Measurements from ENCODE around the gene ZFAND3.
"Not testable (repeated sequence)": the region's sequence is repeated elsewhere in the genome, so short reads cannot be mapped to it uniquely, and the experiment has no call there.

Gene ZFAND3

DNA sequence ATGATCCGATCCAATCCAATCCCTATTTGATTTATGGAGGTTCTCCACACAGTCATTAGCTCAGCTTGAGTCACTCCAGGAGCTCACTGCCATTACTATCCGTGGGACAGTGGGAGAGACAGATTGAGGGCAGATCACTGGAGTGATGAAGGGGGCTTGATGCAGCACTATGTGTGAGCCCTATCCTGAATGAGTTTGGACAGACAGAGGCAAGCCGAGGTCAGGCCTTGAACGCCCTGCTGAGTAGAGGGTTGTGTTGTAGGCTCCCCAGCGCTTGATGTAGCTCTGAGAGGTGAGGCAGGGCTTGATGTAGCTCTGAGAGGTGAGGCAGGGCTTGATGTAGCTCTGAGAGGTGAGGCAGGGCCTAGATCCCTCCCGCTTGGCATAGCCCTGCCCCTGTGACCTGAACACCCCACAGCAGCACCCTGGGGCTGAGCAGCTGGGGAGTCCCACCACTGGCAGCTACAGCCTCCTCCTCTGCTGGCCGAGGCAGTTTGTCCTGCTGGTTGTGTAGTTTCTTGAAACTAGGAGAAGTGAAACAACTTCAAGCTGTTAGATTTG is 58.7 kb downstream of the ZFAND3 start:
- DNase-seq: no peak
- intact Hi-C loops (cut with DNase I): no loop called here

DNA sequence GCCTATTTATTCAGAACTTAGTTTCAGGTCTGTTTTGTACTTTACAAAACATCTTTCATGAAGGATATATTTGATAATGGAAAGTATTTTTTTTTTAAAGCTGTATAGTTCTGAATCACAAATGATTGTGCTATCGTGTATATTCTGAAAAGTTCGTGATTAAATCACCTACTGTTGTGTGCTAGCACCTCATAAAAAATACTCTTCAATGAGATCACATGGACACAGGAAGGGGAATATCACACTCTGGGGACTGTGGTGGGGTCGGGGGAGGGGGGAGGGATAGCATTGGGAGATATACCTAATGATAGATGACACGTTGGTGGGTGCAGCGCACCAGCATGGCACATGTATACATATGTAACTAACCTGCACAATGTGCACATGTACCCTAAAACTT is 61.1 kb downstream of the ZFAND3 start:
- DNase-seq; intact Hi-C loops (cut with DNase I): not testable (repeated sequence)

DNA sequence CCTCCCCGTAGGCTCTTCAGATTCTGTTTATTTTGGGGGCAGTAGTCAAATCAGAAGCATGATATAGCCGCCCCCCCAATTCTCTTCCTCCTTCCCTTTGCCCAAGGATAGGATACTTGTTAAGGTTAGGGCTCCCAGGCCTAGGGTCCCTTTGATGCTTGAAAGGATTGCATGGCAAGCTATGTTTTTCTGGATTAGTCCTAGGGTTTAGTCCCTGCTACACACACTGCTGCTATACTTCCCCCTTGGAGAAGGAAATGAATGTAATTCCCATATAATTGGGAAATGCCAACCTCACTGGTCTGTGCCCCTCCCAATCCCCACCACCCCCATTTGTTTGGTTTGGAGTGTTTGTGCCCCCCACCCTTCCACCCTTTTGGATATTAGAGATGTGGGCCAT is 62.8 kb downstream of the ZFAND3 start:
- intact Hi-C loops (cut with DNase I): no loop called here
- DNase-seq: no peak

DNA sequence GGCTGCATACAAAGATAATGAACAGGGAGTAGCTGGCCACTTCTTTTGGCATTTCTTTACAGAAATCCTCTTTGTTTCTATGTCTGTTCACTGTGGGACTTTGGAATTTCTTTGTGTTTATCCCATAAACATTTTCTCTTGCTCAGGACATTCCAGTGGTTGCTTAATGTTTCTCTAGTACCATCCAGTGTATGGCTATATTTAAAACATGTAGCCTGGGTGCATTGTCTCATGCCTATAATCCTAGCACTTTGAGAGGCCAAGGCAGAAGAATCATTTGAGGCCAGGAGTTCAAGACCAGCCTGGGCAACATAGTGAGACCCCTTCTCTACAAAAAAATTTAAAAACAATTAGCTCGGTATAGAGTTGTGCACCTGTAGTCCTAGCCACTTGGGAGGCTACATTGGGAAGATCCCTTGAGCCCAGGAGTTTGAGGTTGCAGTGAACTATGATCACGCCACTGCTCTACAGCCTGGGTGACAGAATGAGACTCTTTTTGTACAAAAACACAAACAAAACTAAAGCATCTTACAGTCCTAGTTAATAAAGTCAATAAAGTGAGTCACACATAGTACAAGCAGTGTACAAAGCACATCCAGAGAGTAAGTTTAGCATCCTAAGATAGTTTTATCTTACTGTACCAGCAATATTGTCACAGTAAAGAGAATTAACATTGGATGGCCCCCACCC is 63.3 kb downstream of the ZFAND3 start:
- intact Hi-C loops (cut with DNase I): no loop called here
- no peak for DNase-seq

DNA sequence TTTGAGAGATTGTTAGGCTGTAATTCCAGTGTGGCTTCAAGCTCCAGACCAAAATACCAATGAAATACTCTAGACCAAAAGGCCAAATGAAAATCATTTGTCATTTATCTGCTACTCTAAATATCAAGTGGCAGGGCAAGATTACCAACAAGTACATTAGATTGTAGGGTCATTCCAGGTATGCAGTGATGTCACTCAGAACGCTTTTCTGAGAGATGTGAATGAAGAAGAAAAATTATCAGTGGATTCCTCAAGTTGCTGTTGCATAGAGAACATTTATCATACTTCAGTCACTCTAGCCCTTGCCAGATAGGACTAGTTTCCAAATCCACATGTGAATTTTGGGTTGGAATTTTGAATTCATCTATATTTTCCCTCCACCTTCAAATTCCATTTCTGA is 65.0 kb downstream of the ZFAND3 start:
- intact Hi-C loops (cut with DNase I): no loop called here
- no peak for DNase-seq

DNA sequence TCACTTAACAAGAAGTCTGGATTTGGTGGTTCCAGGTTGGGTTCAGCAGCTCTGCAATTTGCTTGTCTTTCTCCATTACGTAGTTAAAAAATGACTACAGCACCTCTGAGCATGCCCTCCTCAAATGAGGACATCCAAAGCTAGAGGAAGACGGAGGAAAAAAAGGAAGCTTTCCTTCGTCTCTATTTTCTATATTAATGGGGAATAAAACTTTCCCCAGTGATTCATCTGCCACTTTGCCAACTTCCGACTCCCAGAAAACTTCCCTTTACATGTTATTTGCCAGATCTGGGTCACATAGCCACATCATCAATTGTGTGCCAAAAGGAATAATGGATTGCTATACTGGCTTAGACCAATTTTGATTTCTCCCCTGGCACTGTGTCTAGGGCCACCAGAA is 69.5 kb downstream of the ZFAND3 start:
- intact Hi-C loops (cut with DNase I): no loop called here
- DNase-seq: peak in 1 of 42 donors; percentile 4

DNA sequence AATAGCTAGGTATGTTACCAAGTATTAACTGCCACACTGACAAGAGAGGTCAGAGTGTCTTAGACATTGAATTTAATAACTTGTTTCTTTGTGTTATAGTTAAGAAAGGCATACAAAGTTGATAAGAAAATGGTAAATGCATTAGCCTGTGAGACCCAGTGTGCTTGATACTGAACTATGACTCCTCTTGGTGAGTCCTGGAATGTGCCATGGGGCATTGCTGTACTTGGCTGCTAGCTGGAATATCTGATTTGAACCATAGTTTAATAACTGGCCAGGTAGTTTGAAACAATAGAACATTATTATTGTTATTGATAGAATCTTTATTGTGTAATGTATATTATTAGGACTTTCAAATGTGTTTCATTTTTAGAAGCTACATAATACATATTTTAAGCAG is 70.0 kb downstream of the ZFAND3 start:
- intact Hi-C loops (cut with DNase I): no loop called here
- DNase-seq: no peak

DNA sequence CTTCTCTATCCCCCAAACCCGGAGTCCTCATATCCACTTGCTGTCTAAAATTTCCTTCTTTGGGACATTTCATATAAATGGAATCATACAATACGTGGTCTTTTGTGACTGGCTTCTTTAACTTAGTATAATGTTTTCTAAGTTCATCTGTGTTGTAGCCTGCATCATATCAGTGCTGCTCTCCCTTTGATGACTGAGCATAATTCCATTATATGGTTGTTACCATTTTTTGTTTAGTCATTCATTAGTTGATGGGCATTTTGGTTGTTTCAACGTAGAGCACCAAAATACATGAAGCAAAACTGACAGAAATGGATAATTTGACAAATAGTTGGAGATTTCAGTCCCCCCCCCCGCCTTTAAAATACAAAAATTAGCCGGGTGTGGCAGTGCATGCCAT is 71.5 kb downstream of the ZFAND3 start:
- intact Hi-C loops (cut with DNase I): no loop called here
- no peak for DNase-seq

DNA sequence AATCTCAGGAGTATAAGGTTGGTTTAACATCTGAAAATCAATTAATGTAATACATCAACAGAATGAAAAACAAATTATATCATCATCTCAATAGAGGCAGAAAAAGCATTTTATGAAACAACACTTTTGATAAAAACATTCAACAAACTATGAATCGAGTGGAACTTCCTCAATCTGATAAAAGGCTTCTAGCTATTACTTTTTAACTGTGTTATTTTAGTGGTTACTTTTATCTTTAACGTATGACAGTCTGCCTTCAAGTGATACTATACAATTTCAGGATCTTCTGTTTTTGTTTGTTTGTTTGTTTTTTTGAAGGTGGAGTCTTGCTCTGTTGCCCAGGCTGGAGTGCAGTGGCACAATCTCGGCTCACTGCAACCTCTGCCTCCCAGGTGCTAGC is 73.7 kb downstream of the ZFAND3 start:
- no peak for DNase-seq
- intact Hi-C loops (cut with DNase I): no loop called here

DNA sequence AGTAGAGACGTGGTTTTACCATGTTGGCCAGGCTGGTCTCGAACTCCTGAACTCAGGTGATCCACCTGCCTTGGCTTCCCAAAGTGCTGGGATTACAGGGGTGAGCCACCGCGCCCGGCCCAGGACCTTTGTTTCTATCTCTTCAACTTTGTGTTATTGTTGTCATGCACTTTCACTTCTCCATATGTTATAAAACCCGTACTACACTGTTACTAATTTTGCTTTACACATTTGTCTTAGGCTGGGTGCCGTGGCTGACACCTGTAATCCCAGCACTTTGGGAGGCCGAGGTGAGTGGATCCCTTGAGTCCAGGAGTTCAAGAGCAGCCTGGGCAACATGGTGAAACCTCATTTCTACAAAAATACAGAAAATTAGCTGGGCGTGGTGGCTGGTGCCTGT is 74.2 kb downstream of the ZFAND3 start:
- DNase-seq; intact Hi-C loops (cut with DNase I): not testable (repeated sequence)

DNA sequence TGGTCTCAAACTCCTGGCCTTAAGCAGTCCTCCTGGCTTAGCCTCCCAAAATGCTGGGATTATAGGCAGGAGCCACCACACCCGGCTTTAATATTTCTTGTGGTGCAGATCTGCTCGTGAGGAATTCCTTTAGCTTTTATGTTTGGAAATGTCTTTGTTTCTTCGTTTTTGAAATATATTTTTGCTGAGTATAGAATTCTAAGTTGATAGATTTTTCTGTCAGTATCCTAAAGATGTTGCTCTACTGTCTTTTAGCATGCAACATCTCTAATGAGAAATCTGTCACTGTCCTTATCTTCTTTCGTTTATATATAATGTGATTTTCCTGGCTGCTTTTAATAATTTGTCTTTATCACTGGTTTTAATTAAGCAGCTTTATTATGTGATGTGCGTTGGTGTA is 75.1 kb downstream of the ZFAND3 start:
- intact Hi-C loops (cut with DNase I): no loop called here

DNA sequence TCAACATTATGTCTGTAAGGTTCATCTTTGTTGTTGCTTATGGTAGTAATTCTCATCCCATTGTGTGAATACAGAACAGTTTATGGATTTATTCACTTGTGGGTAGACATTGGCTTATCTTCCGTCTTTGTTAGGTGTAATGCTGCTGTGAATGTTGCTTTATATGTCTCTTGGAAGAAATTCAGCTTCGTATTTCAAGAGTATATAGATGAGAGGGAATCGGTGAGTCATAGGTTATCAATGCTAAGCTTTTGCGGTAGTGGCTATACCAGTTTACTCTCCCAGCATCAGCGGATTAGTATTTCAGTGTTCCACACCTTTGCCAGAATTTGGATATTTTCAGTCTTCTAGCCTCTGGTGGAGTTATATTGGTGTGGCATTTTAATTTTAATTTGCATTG is 77.8 kb downstream of the ZFAND3 start:
- intact Hi-C loops (cut with DNase I): no loop called here
- no peak for DNase-seq

More for the DNA sequence above, 75.1 kb downstream of the ZFAND3 start:
- no peak for DNase-seq

DNA sequence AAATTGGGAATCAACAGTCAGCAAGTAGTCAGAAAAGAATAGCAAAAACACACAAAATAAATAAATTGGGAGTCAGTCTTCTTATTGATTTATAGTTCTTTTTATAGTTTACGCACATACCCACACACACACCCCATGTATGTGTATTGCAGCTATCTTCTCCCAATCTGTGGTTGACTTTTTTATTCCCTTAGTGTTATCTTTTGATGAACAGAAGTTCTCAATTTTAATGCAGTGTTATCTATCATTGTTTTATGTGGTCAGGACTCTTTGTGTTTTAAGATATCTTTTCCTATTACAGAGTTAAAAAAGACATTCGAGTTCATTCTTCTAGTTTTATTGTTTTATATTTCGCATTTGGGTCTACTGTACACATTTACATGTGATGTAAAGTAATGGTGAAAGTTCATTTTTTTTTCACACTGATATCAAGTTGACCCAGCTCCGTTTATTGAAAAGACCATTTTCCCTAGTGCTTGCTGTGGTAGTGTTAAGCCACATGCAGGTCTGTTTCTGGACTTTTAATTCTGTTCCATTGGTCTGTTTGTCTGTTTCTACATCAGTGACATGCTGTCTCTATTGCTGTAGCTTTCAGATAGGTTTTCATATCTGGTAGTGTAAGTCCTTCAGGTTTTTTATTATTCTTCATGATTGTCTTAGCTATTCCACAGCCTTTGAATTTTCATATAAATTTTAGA is 78.4 kb downstream of the ZFAND3 start:
- DNase-seq: no peak
- intact Hi-C loops (cut with DNase I): no loop called here

DNA sequence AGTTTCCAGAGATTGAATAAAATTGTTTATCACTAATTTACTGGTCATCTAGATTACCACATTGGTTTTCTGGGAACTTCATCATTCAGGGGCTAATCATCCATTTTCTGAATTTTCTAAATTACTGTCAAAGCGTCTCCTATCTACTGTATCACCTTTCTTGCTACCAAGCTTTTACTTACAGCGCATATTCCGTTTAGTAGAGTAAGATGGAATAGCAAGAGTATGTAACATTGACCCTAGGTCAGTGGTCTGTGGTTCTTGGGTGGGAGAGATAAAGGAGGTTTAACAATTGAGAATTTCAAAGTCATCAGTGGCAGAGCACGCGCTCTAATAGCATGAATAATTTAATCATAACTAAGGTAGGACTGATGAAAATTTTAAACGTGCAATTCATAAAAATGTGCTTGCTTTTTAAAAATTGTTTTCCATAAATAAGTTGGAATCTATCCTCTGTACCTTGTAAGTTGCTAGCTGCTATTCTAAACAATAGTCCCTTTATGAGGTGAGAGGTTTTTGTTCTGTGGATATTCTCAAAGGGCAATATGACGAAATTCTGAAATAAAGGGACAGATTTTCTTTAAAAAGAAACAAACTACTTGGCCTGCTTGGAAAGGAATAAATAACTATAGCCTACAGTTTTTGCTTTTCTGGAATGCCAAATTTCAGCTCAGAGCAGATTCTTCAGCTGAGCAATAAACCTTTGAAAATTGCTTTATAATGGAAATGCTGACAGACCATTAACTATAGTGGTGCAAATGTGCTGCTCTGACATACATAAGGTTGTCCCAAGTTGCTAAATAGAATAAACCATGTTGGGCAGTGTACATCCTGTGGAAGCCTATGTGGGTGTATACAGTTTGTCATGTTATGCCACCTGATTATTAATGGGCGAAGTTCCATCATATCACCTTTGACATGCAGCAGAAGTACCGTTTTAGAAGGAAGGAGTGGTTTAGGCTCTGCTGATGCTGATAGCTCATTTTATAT is 84.1 kb downstream of the ZFAND3 start:
- DNase-seq: no peak
- intact Hi-C loops (cut with DNase I): no loop called here

DNA sequence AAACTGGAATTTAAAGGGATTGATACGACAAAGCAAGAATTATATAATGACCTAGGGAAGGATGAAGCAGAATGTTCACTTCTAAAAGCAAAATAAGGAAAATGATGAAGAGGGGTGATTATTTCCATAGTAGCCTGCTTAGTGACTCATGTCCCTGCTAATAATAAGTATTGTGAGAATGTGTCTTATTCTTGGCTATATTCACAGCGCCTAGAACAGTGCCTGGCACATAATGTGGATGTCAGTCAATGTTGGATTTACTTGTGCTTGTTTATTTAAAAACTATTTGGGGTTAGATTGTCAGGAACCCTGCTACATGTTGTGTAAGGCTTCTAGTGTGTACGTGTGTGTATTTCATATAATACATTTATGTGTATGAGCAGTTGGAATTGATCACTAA is 85.1 kb downstream of the ZFAND3 start:
- DNase-seq: no peak
- intact Hi-C loops (cut with DNase I): no loop called here

DNA sequence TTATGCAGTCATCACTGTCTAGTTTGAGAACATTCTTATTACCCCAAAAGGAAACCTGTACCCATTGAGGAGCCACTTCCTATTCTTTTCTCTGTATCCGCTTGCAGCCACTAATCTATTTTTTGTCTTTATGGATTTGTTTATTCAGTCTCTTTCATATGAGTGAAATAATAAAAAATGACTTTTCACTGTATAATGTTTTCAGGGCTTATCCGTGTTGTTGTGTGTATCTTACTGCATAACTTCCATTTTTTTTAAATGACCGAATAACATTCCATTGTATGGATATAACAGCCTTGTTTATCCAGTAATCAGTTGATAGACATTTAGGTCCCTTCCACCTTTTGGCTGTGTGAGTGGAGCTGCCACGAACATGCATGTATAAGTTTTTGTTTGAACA is 86.6 kb downstream of the ZFAND3 start:
- intact Hi-C loops (cut with DNase I): no loop called here
- DNase-seq: no peak

DNA sequence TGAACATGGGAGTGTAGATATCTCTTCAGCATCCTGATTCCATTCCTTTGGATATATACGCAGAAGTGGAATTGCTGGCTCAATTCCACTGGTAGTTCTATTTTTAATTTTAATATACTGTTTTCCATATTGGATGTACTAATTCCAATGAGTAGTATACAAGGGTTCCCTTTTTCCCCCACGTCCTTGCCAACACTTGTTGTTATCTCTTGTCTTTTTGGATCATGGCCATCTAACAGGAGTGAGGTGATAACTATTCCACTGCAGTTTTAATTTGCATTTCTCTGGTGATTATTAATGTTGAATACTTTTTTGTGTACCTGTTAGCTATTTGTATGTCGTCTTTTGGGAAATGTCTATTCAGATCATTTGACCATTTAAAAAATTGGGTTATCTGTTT is 91.5 kb downstream of the ZFAND3 start:
- DNase-seq: no peak
- intact Hi-C loops (cut with DNase I): no loop called here

DNA sequence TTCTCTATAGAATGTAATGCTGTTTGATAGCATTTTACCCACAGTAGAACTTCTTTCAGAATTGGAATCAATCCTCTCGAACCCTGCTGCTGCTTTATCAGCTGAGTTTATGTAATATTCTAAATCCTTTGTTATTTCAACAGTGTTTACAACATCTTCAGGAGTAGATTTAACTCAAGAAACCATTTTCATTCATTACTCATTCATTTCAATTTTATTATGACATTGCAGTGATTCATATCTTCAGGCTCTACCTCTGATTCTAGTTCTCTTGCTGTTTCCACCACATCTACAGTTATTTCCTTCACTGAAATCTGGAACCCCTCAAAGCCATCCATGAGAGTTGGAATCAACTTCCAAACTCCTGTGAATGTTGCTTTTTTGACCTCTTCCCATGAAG is 93.7 kb downstream of the ZFAND3 start:
- intact Hi-C loops (cut with DNase I): no loop called here
- no peak for DNase-seq

DNA sequence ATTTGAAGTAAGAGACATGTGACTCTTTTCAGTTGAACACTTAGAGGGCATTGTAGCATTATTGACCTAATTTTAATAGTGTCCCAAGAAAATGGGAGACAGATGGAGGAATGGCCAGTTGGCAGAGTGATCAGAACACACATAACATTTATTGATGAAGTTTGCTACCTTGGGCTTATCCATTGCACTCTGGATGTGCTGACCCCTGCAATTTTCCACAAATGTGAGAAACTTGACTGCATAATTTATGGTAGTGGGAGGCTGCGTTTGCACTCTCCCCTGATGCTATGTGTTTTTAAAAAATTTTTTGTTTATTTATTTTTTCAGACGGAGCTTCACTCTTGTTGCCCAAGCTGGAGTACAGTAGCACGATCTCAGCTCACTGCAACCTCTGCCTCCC is 95.9 kb downstream of the ZFAND3 start:
- intact Hi-C loops (cut with DNase I): no loop called here
- no peak for DNase-seq

DNA sequence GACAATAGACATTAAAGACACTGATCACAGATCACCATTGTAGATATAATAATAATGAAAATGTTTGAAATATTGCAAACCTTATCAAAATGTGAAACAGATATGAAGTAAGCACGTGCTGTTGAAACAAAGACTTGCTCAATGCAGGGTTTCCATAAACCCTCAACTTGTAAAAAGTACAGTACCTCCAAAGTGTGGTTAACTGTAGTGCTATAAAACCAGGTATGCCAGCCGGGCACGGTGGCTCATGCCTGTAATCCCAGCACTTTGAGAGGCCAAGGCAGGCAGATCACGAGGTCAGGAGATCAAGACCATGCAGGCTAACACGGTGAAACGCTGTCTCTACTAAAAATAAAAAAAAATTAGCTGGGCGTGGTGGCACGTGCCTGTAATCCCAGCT is 96.6 kb downstream of the ZFAND3 start:
- intact Hi-C loops (cut with DNase I): no loop called here
- no peak for DNase-seq

Data from head of caudate nucleus (tissue), 42 donors.